ENCODE results near the gene VPS18.

The VPS18 gene

GRCh38 chr15:40902605-40903561 lies 8.6 kb downstream of the VPS18 start:
- DNase-seq, result no peak

DNA sequence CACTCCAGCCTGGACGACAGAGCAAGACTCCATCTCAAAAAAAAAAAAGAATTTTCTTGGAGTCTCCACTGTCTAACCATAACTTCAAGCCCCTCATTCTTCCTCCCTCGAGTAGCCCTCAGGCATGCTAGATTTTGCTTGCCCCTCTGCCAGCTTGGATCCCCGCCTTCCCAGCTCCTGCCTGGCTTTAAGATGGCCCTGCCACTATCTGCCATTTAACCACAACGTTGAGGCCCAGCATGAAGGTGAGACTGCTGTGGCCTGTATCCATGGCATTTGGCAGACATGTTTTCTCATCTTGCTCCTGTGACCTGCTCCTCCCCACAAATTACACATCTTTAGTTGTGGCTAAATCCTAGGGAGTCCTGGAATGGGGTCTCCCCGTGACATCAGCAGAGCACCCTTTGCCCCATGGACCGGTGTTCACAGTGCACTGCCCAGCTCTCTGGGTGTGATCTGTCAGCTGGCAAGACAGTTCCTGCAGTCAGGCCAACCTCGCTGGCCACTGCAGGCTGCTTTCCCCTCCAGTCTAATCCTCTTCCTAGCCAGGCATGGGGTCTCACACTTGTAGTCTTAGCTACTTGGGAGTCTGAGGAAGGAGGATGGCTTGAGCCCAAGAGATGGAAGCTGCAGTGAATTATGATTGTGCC lies 10.4 kb downstream of the VPS18 start:
- DNase-seq, result no peak

DNA sequence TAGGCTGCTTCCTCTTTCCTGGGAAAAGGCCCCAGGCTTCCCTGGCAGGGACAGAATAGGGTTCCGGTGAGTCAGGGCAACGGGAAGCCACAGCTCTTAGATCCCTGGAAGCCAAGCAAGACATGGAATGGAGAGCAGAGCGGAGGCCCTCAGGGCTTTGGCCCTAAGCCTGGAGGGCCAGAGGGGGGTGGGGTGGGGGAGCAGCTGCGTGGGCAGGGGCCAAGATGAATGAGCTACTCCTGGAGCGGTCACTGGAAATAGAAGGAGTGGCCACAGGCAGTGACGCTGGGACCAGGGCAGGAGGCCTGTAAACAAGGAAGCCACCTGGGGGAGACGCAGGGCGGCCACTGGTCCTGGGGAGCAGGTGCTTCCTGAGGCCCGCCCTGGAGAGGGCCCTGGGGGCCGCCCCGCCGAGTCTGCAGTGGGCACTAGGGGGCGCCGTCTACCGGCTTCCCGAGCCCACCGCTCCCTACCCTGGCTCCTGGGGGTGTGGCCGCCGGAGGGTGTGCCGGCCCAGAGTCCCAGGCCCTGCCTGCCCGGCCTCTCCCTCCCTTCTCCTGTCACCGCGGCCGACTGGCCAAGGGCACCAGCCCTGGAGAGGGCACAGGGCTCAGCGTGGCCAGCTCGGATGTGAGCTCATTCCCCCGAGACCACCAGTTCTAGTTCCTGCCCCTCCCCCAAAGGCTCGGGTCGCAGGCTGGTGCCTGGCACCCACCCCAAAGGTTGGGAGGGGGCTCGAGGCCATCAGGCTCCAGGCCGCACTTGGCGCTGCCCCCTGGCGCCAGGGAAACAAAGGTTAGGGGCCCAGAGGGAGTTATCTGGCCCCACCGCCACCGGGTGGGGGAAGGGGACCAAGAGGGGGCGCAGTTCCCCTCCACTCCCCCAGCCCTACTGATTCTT lies 12.1 kb downstream of the VPS18 start:
- DNase-seq, result peak; percentile 86

DNA sequence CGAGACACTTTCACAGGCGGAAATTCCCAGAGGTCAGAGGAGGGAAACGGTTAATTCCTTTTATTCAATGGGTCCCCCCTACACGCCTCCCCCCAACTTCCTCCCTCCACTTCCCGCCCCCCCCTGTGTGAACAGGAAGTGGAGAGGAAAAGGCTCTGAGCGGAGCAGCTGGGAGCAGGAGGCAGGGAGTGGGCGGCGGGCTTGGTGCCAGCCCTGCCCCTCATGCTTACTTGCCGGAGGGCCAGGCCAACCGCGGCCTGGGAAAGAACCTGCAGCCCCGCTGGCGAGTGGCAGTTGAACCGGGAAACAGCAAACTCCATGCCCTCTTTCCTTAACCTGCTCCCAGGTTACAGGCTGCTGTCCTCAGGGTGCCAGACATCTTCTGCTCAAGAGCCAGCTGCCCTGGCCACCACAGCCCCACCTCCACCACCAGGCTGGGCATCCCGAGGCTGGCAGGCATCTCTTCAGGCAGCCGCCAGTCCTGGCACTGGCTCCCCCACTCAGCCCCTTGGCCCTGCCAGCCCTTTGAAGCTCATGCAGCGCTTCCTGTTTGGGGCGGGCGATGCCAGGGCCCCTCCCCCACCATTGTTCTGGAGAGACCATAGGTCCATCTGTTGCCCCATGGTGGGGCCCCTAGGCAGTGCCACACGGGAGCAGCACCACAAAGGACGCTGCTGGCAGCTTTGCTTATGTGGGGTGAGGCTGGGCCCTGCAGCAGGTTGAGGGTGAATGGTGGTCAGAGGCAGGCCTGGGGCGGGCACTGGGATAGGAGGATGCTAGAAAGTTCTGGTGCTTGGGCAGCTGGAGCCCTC lies 12.9 kb downstream of the VPS18 start:
- peak; percentile 43 for DNase-seq

DNA sequence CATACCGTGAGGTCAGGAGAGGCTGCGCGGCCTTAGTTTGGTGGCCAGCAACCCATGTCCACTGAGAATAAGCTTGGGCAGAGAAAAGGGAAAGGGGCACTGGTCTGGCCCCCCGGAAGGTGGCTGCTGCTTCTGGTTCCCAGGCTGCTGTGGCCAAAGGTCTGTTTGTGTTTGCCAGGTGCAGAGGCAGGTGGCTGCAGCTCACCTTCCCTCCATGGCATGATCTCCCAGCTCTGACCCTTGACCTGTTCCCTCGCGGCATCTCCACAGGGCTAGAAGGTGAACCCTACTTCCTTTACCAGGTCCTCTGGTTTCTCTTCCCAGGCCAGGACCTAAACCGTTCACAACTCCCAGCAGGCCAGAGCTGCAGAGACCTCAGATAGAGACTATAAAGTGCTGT lies 13.8 kb downstream of the VPS18 start:
- peak; percentile 47 for DNase-seq

DNA sequence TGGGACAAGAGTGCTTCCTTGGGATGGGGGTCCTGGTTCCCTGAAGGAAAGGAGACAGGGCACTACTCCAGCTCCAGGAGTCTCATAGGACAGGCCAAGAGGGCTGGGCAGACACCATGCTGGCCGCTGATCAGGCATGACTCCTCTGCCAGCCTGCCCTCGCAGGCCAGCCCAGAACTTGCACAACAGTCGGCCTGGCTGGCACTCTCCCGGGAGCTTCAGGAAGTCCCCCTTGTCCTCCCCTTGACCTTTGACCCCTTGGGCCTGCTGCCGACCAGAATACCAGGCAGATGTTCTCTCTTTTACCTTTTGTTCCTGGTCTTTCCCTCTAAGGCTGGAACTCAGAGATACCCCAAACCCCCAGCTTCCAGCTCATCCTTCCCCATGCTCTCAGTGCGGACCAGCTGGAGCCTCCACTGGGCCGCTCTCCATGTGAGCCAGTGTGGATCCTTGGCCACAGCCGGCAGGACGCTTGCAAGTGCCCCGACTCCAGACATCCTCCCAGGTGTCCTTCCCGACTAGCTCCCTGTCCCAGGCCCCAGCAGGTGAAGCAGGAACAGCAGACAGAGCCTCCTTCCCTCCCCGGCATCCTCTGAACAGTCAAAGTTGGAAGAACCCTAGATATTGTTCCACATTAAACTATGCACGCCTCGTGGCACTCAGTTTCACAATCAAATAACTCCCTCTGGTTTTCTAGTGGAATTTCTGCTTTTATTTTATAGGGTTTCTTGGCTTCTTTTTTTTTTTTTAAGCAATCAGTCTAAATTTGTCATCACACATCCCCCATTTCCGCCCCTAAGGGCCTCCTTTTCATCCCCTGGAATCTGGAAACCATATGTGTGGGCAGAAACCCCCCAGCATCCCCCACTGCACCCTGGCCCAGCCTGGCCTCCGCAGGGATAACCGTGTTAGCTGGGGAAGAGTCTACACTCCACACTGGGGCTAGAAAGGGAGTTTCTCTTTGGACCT lies 15.7 kb downstream of the VPS18 start:
- DNase-seq, result no peak

DNA sequence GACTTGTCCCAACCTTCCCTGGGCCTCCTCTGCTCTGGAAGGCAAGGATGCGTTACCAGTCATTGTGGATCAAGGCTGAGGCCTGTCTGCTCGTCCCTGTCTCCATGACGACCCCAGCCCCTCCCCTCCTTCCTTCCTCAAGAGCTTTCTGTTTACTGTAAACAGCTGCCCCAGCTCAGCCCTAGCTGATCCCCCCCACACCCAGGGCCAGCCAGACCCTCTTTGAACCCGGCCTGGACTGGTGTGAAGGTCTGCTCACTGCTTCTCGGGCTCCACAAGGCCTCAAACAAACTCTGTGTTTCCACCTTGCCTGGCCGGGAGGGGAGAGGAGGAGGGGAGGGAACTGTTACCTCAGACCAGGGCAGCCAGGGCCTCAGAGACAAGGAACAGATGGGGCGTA lies 16.9 kb downstream of the VPS18 start:
- DNase-seq, result peak; percentile 32

- no peak for DNase-seq
Observed at GRCh38 chr15:40911693-40912092, 17.4 kb downstream of the VPS18 start.

DNA sequence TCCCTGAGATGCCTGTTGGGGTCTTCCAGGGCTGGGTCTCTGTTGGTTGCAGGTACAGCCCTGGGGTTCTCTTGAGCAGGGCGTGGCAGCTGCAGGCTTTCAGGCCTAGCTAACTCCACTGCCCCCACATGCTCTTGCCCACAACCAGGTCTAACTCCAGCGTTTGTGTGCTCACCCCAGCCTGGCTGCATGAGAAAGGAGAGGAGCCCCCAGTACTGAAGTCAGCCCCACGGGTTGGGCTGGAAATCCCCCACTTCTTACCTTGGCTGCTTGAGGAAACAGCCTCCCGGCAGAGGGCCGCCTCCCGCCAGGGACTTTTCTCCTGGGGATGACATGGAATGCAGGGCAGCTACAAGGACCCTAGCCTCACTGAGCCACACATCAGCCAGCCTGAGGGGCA lies 18.2 kb downstream of the VPS18 start:
- DNase-seq, result no peak

- no peak for DNase-seq
Observed at GRCh38 chr15:40914013-40914412, 19.8 kb downstream of the VPS18 start.

GRCh38 chr15:40914486-40914885 lies 20.2 kb downstream of the VPS18 start:
- DNase-seq, result no peak

DNA sequence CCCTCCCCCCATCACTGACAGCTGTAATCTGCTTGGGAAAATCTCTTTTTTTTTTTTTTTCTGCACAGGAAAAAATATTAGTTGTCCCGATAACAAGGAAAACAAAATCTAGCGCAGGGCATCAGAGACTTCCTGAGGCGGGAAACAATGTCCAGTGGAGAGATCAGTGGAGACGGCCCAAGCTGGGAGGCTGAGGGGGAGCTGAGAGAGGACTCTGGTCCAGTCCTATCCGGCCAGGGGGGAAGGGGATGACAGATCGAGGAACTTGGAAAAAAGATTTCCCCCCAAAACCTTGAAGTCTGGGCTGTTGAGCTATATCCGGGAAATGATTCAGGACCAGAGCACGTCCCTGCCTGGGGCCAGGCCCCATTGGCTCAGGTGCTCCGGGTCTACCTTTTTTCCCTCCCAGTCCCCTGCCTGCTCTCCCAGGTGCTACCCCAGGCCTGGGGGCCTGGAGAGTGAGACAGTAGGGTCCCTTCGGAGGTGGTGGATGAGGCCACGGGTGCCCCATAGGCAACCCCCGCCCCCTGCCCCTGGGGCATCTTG lies 20.9 kb downstream of the VPS18 start:
- DNase-seq, result no peak

DNA sequence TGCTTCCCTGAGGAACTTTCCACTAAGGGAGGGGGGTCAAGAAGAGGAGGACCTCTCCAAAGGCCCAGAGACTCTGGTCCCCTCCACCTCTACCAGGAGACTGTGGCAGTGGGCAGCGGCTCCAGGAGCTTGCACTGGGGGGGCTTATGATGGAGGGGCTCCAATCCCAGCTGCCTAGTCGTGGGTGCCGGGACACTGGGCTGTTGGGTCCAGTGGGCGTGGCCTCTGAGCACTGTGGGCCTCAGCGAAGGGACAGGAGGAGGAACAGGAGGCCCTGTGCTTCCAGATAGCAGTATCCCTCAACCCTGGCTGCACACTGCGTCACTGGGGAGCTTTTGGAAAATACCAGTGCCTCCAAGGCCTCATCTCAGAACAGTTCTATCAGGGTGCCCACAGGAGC lies 21.4 kb downstream of the VPS18 start:
- no peak for DNase-seq

DNA sequence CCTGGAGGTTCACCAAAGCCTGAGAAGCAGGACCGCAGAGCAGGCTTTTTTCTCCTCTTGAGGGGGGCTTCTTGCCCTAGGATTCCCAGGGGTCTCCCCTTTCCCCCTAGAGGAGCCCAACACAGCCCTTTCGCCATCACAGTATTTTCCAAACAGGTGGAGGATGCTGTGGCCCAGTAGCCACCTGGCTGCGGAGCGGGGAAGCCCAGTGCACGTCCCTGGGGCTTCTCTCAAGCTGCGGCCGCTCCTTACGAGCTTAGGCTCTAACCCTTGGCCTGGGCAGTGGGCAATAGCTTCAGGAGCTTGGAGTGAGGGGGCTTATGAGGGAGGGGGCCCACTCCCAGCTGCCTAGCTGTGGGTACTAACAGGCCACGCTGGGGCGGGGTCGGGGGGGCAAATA lies 23.3 kb downstream of the VPS18 start:
- no peak for DNase-seq

DNA sequence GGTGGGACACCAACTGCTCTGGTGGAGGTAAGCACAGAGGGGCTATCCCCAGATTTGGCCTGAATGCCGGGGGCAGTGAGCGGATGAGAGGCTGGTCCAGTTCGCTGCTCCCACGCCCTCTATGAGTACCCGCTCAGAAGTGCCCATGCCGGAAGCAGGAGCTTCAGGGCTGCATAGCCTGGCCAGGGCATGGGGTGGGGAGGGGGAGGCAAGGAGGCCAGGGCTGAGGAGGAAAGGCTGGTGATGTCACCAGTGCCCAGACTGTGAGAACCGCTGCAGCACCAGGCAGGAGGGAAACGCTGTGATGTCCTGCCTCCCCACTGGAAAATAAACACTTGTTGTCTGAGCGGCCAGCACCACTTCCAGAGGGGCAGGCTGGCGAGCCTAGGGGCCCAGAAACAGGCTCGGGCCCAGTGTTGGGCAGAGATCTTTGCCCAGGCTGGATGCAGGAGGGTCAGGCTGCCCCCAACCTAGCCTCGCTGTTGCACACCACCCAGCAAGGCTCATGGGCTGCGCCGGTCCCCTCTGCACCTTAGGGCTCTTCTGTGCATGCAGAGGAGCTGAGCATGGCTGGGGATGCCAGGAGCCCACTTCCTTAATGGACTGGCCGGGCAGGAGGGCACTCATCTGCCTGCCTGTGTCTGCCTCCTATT lies 24.0 kb downstream of the VPS18 start:
- DNase-seq, result peak; percentile 56

GRCh38 chr15:40918799-40919392 lies 24.6 kb downstream of the VPS18 start:
- no peak for DNase-seq

GRCh38 chr15:40921949-40922607 lies 27.8 kb downstream of the VPS18 start:
- DNase-seq, result no peak

GRCh38 chr15:40922608-40923005 lies 28.4 kb downstream of the VPS18 start:
- no peak for DNase-seq

- no peak for DNase-seq
Observed at GRCh38 chr15:40923551-40923950, 29.3 kb downstream of the VPS18 start.
